ENCODE measurements around the gene MMP11.

The MMP11 gene

DNA sequence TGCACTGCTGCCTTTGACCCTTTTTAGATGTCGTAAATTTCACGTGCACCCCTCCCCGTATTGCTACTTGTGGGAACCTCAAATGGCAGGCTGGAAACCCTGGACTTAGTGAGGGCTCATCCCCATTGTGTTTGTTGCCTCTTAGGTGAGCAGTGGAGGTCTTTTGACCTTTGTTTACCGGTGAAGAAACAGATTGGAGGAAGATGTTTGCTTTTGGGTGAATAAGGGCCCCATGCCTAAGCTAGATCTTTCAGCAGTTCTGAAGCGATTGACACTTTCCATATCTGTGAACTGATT is 14.9 kb downstream of the MMP11 start:
- TF ChIP-seq, protein P1, sequence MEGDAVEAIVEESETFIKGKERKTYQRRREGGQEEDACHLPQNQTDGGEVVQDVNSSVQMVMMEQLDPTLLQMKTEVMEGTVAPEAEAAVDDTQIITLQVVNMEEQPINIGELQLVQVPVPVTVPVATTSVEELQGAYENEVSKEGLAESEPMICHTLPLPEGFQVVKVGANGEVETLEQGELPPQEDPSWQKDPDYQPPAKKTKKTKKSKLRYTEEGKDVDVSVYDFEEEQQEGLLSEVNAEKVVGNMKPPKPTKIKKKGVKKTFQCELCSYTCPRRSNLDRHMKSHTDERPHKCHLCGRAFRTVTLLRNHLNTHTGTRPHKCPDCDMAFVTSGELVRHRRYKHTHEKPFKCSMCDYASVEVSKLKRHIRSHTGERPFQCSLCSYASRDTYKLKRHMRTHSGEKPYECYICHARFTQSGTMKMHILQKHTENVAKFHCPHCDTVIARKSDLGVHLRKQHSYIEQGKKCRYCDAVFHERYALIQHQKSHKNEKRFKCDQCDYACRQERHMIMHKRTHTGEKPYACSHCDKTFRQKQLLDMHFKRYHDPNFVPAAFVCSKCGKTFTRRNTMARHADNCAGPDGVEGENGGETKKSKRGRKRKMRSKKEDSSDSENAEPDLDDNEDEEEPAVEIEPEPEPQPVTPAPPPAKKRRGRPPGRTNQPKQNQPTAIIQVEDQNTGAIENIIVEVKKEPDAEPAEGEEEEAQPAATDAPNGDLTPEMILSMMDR (IDR thresholded peaks at IDR 0.05), result no peak
- Histone ChIP-seq H3K27me3 (no peaks in the 10 kb centered on the region), H3K36me3 (peaks cover 5 to 12% (median 8%) of the 10 kb centered on the region in 3 donors), H3K27ac (peak overlapping the region; percentile 93 to 98), H3K4me1 (peaks cover 0 to 37% (median 24%) of the 10 kb centered on the region in 4 donors), H3K9me3 (no peaks in the 10 kb centered on the region), H3K4me3 (peak overlapping the region; percentile 76 to 93)
- no peak for DNase-seq
- intact Hi-C loops (cut with DNase I; ENCODE audit: low total_unique reads), result no loop called here

- intact Hi-C loops (cut with DNase I; ENCODE audit: low total_unique reads), result no loop called here
- Histone ChIP-seq H3K4me3 (peak overlapping the region; percentile 76 to 93), H3K27me3 (no peaks in the 10 kb centered on the region), H3K4me1 (peaks cover 0 to 37% (median 24%) of the 10 kb centered on the region in 4 donors), H3K9me3 (no peaks in the 10 kb centered on the region), H3K27ac (peak overlapping the region in 1 of 2 donors; percentile 93), H3K36me3 (peaks cover 5 to 15% (median 11%) of the 10 kb centered on the region in 3 donors)
- TF ChIP-seq, protein P1 (IDR thresholded peaks at IDR 0.05), result no peak
- no peak for DNase-seq
Measured at GRCh38 chr22:23787910-23788309, 15.3 kb downstream of the MMP11 start.

- Histone ChIP-seq H3K27me3 (no peaks in the 10 kb centered on the region), H3K36me3 (peaks cover 16 to 28% (median 21%) of the 10 kb centered on the region in 3 donors), H3K4me3 (no peak overlapping the region), H3K4me1 (peaks cover 0 to 37% (median 24%) of the 10 kb centered on the region in 4 donors), H3K9me3 (no peaks in the 10 kb centered on the region), H3K27ac (no peak overlapping the region)
- intact Hi-C loops (cut with DNase I; ENCODE audit: low total_unique reads), result no loop called here
- no peak for DNase-seq
- TF ChIP-seq, protein P1 (IDR thresholded peaks at IDR 0.05), result no peak
Measured at GRCh38 chr22:23789121-23789520, 16.5 kb downstream of the MMP11 start.

DNA sequence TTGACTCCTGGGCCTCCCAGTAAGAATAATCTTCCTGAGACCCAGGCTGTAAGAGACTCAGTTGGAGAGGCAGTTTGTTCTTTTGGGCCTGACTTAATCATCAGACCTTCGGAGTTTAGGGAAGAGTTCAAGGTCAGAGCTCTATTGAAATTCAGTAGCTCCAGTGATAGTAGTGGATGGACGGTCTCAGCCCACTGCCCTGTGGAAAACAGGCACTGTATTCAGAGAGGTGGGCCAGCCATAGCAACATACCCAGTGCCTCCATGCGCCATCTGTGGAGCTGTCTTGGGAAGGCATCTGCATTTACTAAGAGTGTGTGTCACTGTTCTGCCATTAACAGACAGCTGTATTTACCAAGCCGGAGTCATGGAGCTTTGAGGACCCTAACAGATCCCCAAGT is 17.0 kb downstream of the MMP11 start:
- peaks cover 0 to 37% (median 24%) of the 10 kb centered on the region in 4 donors for H3K4me1 ChIP-seq
- no peak for DNase-seq
- intact Hi-C loops (cut with DNase I; ENCODE audit: low total_unique reads), result no loop called here
- TF ChIP-seq, protein P1 (IDR thresholded peaks at IDR 0.05), result no peak
- no peak overlapping the region for H3K27ac ChIP-seq
- no peaks in the 10 kb centered on the region for H3K27me3 ChIP-seq
- peaks cover 19 to 33% (median 26%) of the 10 kb centered on the region in 3 donors for H3K36me3 ChIP-seq
- no peak overlapping the region for H3K4me3 ChIP-seq
- no peaks in the 10 kb centered on the region for H3K9me3 ChIP-seq

DNA sequence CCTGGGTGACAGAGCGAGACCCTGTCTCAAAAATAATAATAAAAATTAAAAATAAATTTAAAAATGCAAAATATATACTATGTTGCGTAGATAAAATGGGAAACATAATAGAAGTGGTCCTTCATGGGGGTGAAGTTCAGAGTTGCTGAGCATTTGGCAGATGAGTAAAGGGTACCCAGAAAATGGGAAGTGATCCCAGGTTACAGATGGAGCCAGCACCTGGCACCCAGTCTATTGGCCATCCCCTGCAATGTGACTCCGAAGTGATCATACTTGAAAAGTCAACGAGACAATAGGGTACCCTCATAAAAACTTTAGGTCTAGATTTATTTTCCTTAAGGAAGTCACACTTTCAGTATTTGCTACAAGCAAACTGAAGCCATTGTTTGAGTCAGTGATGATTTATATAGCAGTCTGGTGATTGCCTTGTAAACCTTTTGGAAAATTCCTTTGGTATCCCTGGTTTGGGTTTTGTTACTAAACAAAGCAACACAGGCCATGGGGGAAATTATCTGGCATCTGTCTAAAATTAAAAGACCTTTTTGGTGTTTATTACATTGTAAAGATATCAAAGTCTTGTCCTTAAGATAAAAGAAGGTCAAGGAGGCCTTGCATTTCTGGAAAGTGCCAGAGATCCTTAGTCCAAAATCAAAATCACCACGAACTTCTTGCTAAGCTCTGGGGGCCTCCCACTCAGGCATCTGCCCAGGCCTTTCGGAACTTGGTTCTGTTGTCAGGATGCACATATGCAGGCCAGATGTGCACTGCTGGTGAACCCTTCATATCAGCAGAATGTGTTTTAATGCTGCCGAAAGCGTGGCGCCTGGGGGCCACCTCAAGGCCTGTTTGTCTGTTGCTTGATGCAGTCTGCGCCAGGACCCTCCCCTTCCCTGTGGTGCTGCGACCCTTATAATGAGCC is 18.4 kb downstream of the MMP11 start:
- TF ChIP-seq, protein P1 (IDR thresholded peaks at IDR 0.05), result no peak
- no peak for DNase-seq
- no peaks in the 10 kb centered on the region for H3K9me3 ChIP-seq
- H3K4me3 ChIP-seq, result no peak overlapping the region
- H3K4me1 ChIP-seq, result peaks cover 0 to 30% (median 20%) of the 10 kb centered on the region in 4 donors
- peaks cover 31 to 47% (median 34%) of the 10 kb centered on the region in 3 donors for H3K36me3 ChIP-seq
- no peaks in the 10 kb centered on the region for H3K27me3 ChIP-seq
- no peak overlapping the region for H3K27ac ChIP-seq
- intact Hi-C loops (cut with DNase I; ENCODE audit: low total_unique reads), result no loop called here
